Measurements from ENCODE around the gene TFIP11.

Gene TFIP11

GRCh38 chr22:26477341-26477731 lies 34.9 kb downstream of the TFIP11 start:
- no peak for DNase-seq (ENCODE audit: low spot score)
- TF ChIP-seq CTCF (IDR thresholded peaks at IDR 0.05; ENCODE audit: extremely low read depth, missing control alignments): no peak

GRCh38 chr22:26476705-26477340 lies 35.5 kb downstream of the TFIP11 start:
- no peak for TF ChIP-seq CTCF (IDR thresholded peaks at IDR 0.05; ENCODE audit: extremely low read depth, missing control alignments)
- no peak for DNase-seq (ENCODE audit: low spot score)

- no peak for DNase-seq (ENCODE audit: low spot score)
- no peak for TF ChIP-seq CTCF (IDR thresholded peaks at IDR 0.05; ENCODE audit: extremely low read depth, missing control alignments)
Measured at GRCh38 chr22:26474682-26475081, 37.6 kb downstream of the TFIP11 start.

GRCh38 chr22:26471522-26471921 lies 40.8 kb downstream of the TFIP11 start:
- TF ChIP-seq CTCF (IDR thresholded peaks at IDR 0.05; ENCODE audit: extremely low read depth, missing control alignments): no peak
- DNase-seq (ENCODE audit: low spot score): no peak

GRCh38 chr22:26470807-26471206 lies 41.5 kb downstream of the TFIP11 start:
- TF ChIP-seq CTCF (IDR thresholded peaks at IDR 0.05; ENCODE audit: extremely low read depth, missing control alignments): no peak
- no peak for DNase-seq (ENCODE audit: low spot score)

GRCh38 chr22:26466196-26466595 lies 46.1 kb downstream of the TFIP11 start:
- DNase-seq (ENCODE audit: low spot score): no peak
- no peak for TF ChIP-seq CTCF (IDR thresholded peaks at IDR 0.05; ENCODE audit: extremely low read depth, missing control alignments)

- no peak for DNase-seq (ENCODE audit: low spot score)
- TF ChIP-seq CTCF (IDR thresholded peaks at IDR 0.05; ENCODE audit: extremely low read depth, missing control alignments): no peak
Measured at GRCh38 chr22:26464312-26464711, 48.0 kb downstream of the TFIP11 start.

All from GM20000 (cell line).